SH-SY5Y (cell line): ENCODE data around the gene ATP6V0D1.

ENCODE experiments used
- GATA2 ChIP-seq: IDR thresholded peaks from 2 replicates; pipeline ENCODE4 v1.6.1; 2011; ENCODE audit warnings: mild to moderate bottlenecking, low read depth, low read length
- GATA3 ChIP-seq: IDR thresholded peaks from 2 replicates; pipeline ENCODE4 v1.6.1; 2011; ENCODE audit warnings: low read depth, mild to moderate bottlenecking, low read length, moderate library complexity

Gene ATP6V0D1

GRCh38 chr16:67517155-67517445 lies 36.1 kb upstream of the ATP6V0D1 start:
- TF ChIP-seq GATA3: no peak
- TF ChIP-seq GATA2: no peak

- TF ChIP-seq GATA3: no peak
- no peak for TF ChIP-seq GATA2
Observed at GRCh38 chr16:67516296-67517154, 35.6 kb upstream of the ATP6V0D1 start.

- no peak for TF ChIP-seq GATA3
- TF ChIP-seq GATA2: no peak
Observed at GRCh38 chr16:67514382-67514828, 33.4 kb upstream of the ATP6V0D1 start.

DNA sequence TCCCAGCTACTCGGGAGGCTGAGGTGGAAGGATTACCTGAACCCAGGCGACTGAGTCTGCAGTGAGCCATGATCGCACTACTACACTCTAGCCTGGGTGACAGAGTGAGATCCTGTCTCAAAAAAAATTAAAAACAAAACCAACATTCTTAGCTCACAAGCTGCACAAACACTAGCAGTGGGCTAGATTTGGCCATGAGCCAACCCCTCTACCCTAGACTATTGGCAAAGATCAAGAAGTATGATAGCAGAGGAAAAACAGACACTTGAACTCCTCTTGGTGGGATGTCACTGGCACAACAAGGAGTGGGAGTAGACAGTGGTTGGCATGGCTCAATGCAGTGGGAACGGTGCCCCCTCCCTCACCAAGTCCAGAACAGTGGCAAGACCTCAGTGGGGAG lies 28.1 kb upstream of the ATP6V0D1 start:
- no peak for TF ChIP-seq GATA2
- TF ChIP-seq GATA3: no peak

DNA sequence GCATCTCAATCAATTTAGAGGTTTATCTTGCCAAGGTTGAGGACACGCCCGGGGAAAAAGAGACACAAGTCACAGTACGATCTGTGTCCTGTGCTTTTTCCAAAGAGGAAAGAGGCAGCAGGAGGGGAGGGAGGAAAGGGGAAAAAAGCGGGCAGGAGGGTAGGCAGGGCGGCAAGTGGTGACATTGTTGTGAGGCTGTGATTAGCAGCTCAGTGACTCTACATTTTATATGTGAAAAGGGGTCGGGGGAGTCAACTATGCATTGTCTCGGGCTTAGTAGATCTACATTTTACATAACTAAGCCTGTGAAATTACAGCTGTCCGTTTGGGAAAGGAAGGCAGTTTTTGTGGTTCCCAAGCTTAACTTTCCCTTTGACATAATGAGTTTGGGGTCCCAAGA lies 25.5 kb upstream of the ATP6V0D1 start:
- TF ChIP-seq GATA2: no peak
- TF ChIP-seq GATA3: no peak

DNA sequence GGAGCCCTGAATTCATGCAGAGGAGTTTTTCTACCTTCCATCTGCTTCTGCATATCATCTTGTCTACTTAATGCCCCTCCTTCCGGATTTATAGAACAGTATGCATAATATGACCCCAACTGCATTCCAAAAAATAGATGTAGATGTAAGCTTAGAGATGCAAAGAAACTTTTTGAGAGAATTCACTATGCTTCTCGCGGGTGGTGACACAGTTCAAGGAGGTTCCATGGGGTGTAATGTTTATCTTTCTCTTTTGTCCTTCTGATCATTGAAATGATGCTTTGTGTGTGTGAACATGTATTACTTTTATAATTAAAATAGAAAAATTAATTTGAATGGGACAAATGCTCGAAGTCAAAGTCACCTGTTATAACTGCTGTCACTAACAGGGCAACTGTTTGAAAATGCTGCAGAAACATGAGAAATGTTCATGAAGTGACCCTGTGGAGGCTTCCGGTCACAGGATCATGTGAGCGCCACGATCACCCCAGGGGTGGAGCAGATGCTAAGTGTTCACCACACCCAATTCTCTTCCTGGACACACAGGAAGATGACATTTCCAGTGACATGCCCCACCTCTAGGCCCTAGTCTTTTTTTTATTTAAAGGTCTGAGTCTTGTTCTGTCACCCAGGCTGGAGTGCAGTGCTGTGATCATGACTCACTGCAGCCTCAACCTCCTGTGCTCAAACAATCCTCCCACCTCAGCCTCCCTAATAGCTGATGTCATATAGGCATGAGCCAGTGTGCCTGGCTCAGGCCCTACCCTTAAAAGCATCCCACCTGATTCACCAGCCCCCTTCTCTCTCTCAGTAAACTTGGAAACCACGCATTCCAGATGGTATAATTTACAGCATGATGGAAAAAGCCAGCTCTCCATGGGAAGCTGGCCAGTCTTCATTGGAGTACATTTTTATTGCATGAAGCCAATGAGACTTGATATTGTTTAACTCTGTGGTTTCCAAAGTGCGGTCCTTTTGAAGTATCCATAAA lies 23.4 kb upstream of the ATP6V0D1 start:
- TF ChIP-seq GATA3 (no peak), GATA2 (no peak)

DNA sequence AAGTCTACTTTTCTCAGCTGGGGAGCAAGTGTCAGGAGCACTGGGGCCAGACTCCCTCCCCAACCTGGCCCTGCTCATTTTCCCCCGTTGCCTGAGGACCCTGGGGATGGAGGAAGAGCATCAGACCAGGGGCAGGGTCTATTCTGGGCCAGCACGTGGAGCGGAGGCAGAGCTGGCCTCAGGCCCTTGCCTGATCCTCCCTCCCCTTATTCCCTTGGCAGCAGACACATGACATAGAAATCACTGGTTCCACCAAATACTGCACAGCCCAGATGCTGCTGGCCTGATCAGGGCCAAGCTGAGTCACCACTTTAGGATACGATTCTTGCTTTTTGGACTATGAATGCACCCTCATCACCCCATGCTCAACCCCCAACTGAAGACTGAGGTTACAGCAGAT lies 18.1 kb upstream of the ATP6V0D1 start:
- TF ChIP-seq GATA3: no peak
- TF ChIP-seq GATA2: no peak

GRCh38 chr16:67490335-67491096 lies 9.6 kb upstream of the ATP6V0D1 start:
- TF ChIP-seq GATA3 (no peak), GATA2 (no peak)

- TF ChIP-seq GATA2 (no peak), GATA3 (no peak)
Observed at GRCh38 chr16:67489401-67490083, 8.6 kb upstream of the ATP6V0D1 start.

GRCh38 chr16:67486805-67487204 lies 5.8 kb upstream of the ATP6V0D1 start:
- TF ChIP-seq GATA3 (no peak), GATA2 (no peak)

- TF ChIP-seq GATA3: no peak
- TF ChIP-seq GATA2: no peak
Observed at GRCh38 chr16:67483731-67484525, 3.0 kb upstream of the ATP6V0D1 start.

DNA sequence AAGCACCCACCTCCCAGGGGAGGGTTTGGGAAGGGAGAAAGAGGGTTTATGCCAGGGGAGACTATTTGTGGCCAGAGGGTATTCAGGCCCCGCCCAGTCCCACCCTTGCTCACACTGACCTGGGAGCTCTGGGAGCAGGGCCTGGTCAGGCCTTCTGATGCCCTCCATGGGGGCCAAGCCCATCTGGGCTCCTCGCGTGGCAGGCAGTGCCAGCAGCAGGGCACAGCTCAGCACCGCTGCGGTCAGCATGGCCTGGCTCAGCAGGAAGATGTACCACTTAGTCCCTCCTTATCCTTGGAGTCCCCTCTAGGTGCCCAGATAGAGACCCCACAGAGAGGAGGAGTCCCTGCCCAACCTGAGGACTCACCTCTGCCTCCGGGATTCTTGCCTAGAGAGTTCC lies 2.2 kb upstream of the ATP6V0D1 start, which contains the start of gene AGRP:
AGRP (minus strand) TSS at position 398 of the 400 bp plus-strand sequence; CDS start at position 249, 149 bp downstream.
- TF ChIP-seq GATA2 (no peak), GATA3 (no peak)

- TF ChIP-seq GATA2: no peak
- TF ChIP-seq GATA3: no peak
Observed at GRCh38 chr16:67482233-67482924, 1.4 kb upstream of the ATP6V0D1 start.
